Lower lobe of right lung (tissue), 2 donors: ENCODE measurements around the gene M6PR. TPM values are rescaled to one million over a fixed set of nuclear protein-coding genes. Genes with fewer than 3 reads are reported as not detected.
"Not testable (repeated sequence)": the region's sequence is repeated elsewhere in the genome, so short reads cannot be mapped to it uniquely, and the experiment has no call there.

Experiments used
- ATAC-seq, 2 donors: fragments of 200-7000 bp; cut with Tn5 transposase; one replicate each; pipeline ENCODE4 v1.9.1; 2020 to 2022; ENCODE audit warnings: mild to moderate bottlenecking in 2 of 2, moderate library complexity in 2 of 2
- DNase-seq: peaks from one replicate; pipeline ENCODE4 v3.0.0-alpha.2; 2020
- H3K27ac ChIP-seq: fragments of 200-600 bp; one replicate; pipeline ENCODE4 v1.8.0; 2022
- H3K27me3 ChIP-seq: fragments of 200-600 bp; one replicate; pipeline ENCODE4 v1.8.0; 2022; ENCODE audit warnings: low read depth
- H3K36me3 ChIP-seq: fragments of 200-600 bp; one replicate; pipeline ENCODE4 v1.8.0; 2022; ENCODE audit warnings: mild to moderate bottlenecking
- H3K4me1 ChIP-seq: fragments of 200-600 bp; one replicate; pipeline ENCODE4 v1.8.0; 2022
- H3K4me3 ChIP-seq: fragments of 200-600 bp; one replicate; pipeline ENCODE4 v1.8.0; 2022; ENCODE audit warnings: mild to moderate bottlenecking
- H3K9me3 ChIP-seq: fragments of 200-600 bp; one replicate; pipeline ENCODE4 v1.8.0; 2022
- intact Hi-C: fragments of 100-400 bp; cut with DNase I; formaldehyde crosslinking; loops from one replicate; pipeline ENCODE4 v1.11.0; 2022
- total RNA-seq: library from RNA; stranded (reverse); fragmentation: NEBNext Ultra II Directional; extraction: Animal tissue kit (Norgen Biotek cat#: 25700); gene quantifications from one replicate; pipeline ENCODE4 v1.2.1, GENCODE V29; 2021
- TF ChIP-seq, protein P1 (sequence below): fragments of 200-600 bp; IDR thresholded peaks from one replicate; pipeline ENCODE4 v1.8.0; 2022; ENCODE audit warnings: antibody characterized with exemption, mild to moderate bottlenecking
- donor health status: DM: no; HTN: yes; CAD: no; lungs with severe emphysema.

M6PR gene
- total RNA-seq, 1 donor from 2014 or later, result 226 TPM

DNA sequence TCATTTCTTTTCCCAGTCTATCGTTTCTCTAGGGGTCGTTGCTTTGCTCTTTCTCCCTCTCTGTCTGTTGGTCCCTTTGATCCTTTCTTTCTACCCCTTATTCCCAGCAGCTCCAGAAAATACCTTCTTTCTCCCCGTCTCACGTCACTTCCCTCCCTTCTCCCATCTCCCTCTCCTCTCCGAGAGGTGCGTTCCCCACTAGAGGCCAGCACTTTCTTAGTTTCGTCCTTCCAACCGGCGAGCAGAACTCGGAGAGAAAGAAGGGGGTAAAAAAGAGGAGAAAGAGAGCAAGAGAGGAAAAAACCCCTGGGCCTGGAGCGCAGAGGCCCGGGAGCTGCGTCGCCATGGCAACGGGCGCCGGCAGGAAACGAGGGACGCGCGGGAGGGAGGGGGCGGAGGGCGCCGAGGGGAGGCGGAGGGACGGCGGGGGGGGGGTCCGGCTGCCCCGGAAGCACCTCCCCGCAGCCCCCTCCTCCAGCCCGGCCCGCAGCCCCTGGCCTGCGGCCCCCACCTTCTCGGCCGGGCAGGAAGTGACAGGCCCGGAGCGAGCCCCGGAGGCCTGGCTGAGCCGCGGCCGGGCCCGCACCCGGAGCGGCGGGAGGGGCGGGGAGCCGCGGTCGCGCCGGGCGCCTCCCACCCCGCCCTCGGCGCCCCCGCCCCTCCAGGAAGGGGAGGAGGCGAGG, 35.3 kb downstream of the M6PR start, which contains the start of gene PHC1:
Gene PHC1 (plus strand): TSS at position 477 of the 683 bp plus-strand sequence. CDS start 3,169 bp downstream, outside the sequence.
- intact Hi-C loops, result not testable (repeated sequence)
- ATAC-seq, result peak; percentile 90

DNA sequence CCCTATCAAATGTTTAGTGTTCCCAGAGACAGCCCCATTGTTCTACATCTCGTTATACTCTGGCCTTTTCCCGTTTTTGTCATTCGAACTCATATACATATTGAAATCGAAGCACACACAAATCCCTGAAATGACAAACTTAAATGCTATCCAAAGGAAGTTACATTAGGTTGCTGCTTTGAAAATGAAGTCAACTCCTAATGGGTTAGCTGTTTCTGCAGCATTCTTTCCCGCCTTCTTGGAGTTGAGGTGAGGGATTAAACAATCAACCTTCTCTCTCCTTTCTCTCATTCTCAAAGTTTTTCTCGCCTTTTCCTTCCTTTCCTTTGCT, 35.8 kb downstream of the M6PR start:
- no peak for DNase-seq
- intact Hi-C loops, result no loop called here
- ATAC-seq, result peak in 1 of 2 donors; percentile 1
- Histone ChIP-seq H3K27me3 (no peaks in the 10 kb centered on the region), H3K27ac (peak overlapping the region; percentile 84), H3K4me3 (peak overlapping the region; percentile 76), H3K36me3 (peaks cover 4% of the 10 kb centered on the region), H3K4me1 (peaks cover 8% of the 10 kb centered on the region), H3K9me3 (no peaks in the 10 kb centered on the region)
- TF ChIP-seq, protein P1, sequence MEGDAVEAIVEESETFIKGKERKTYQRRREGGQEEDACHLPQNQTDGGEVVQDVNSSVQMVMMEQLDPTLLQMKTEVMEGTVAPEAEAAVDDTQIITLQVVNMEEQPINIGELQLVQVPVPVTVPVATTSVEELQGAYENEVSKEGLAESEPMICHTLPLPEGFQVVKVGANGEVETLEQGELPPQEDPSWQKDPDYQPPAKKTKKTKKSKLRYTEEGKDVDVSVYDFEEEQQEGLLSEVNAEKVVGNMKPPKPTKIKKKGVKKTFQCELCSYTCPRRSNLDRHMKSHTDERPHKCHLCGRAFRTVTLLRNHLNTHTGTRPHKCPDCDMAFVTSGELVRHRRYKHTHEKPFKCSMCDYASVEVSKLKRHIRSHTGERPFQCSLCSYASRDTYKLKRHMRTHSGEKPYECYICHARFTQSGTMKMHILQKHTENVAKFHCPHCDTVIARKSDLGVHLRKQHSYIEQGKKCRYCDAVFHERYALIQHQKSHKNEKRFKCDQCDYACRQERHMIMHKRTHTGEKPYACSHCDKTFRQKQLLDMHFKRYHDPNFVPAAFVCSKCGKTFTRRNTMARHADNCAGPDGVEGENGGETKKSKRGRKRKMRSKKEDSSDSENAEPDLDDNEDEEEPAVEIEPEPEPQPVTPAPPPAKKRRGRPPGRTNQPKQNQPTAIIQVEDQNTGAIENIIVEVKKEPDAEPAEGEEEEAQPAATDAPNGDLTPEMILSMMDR, result no peak

More for the DNA sequence above, 35.3 kb downstream of the M6PR start, which contains the start of gene PHC1:
- not testable (repeated sequence) for H3K9me3 ChIP-seq, H3K4me1 ChIP-seq, H3K36me3 ChIP-seq, H3K27me3 ChIP-seq
- Histone ChIP-seq H3K27ac (peak within 1 kb of the TSS; percentile 84), H3K4me3 (peak within 1 kb of the TSS; percentile 76)
- peak; percentile 87 for DNase-seq
- TF ChIP-seq, protein P1, result peak; percentile 22

- ATAC-seq (peak in 1 of 2 donors; percentile 9), DNase-seq (no peak)
- Histone ChIP-seq H3K36me3 (no peaks in the 10 kb centered on the region), H3K27ac (peak overlapping the region; percentile 84), H3K9me3 (no peaks in the 10 kb centered on the region), H3K4me1 (peaks cover 8% of the 10 kb centered on the region), H3K27me3 (no peaks in the 10 kb centered on the region), H3K4me3 (no peak overlapping the region)
- TF ChIP-seq, protein P1, result no peak
- intact Hi-C loops, result no loop called here
Observed at GRCh38 chr12:8912914-8913313, 36.5 kb downstream of the M6PR start.

GRCh38 chr12:8911606-8912268, 37.7 kb downstream of the M6PR start:
- ATAC-seq, result no peak
- Histone ChIP-seq H3K9me3 (no peaks in the 10 kb centered on the region), H3K27ac (no peak overlapping the region), H3K4me1 (peaks cover 8% of the 10 kb centered on the region), H3K27me3 (no peaks in the 10 kb centered on the region), H3K36me3 (no peaks in the 10 kb centered on the region), H3K4me3 (no peak overlapping the region)
- DNase-seq, result no peak
- TF ChIP-seq, protein P1, result no peak
- intact Hi-C loops, result no loop called here

DNA sequence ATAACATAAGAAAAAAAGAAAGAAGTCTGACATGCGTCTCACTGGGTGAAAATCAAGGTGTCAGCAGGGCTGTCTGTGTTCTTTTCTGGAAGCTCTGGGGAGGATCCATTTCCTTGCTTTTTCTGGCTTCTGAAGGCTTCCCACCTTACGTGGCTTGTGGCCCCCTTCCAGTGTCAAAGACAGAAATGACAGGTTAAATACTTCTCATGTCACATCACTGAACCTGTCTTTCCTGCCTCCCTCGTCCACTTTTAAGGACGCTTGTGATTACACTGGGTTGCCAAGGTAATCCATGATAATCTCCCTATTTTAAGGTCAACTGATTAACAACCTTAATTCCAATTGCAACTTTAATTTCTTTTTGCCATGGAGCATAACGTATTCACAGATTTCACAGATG, 39.7 kb downstream of the M6PR start:
- Histone ChIP-seq H3K27me3 (no peaks in the 10 kb centered on the region), H3K4me1 (no peaks in the 10 kb centered on the region), H3K36me3 (no peaks in the 10 kb centered on the region), H3K9me3 (no peaks in the 10 kb centered on the region), H3K4me3 (no peak overlapping the region), H3K27ac (no peak overlapping the region)
- DNase-seq (no peak), ATAC-seq (no peak)
- TF ChIP-seq, protein P1, result no peak
- intact Hi-C loops, result no loop called here
